HepG2 (cell line): ENCODE data around the gene PEX5L.

Source experiments
- EZH2 ChIP-seq: conservative IDR thresholded peaks from 2 replicates; pipeline ENCODE4 v1.6.1; 2012; ENCODE audit warnings: mild to moderate bottlenecking, low read depth, low read length, moderate library complexity
- ZNF704 ChIP-seq: sonication (generic); formaldehyde crosslinking; IDR thresholded peaks from 2 replicates; pipeline ENCODE4 v1.8.1; 2023; ENCODE audit warnings: mild to moderate bottlenecking, inconsistent platforms, moderate library complexity, missing genetic modification reagents, borderline replicate concordance
- ZSCAN9 ChIP-seq: IDR thresholded peaks from 2 replicates; pipeline ENCODE4 v1.6.1; 2016; ENCODE audit warnings: borderline replicate concordance
- TF ChIP-seq, protein P1 (sequence below): sonication (generic); formaldehyde crosslinking; IDR thresholded peaks from 2 replicates; pipeline ENCODE4 v1.5.0; 2020; ENCODE audit warnings: mild to moderate bottlenecking, missing genetic modification reagents, moderate library complexity

DNA sequence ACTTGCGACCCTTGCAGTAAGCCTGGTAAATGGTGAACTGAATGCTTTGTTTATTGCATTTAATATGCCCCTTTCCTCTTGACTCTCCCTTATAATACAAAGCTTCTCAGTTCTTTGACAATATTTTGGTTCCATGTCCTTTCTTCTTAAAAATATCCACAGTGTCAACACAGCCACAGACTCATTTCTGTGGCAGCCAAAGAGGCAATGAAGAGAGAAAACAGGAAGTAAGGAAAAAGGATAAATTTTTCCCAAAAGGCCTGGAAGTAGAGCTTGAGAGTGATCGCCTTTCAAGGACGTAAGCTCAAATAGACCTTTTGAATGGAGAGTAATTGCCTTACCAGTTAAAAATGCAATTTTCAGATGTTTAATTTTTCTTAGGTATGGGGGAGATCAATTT is 59.4 kb downstream of the PEX5L start:
- TF ChIP-seq ZNF704 (CRISPR knock-in tag) (no peak), ZSCAN9 (no peak), EZH2 (no peak)
- TF ChIP-seq, protein P1, sequence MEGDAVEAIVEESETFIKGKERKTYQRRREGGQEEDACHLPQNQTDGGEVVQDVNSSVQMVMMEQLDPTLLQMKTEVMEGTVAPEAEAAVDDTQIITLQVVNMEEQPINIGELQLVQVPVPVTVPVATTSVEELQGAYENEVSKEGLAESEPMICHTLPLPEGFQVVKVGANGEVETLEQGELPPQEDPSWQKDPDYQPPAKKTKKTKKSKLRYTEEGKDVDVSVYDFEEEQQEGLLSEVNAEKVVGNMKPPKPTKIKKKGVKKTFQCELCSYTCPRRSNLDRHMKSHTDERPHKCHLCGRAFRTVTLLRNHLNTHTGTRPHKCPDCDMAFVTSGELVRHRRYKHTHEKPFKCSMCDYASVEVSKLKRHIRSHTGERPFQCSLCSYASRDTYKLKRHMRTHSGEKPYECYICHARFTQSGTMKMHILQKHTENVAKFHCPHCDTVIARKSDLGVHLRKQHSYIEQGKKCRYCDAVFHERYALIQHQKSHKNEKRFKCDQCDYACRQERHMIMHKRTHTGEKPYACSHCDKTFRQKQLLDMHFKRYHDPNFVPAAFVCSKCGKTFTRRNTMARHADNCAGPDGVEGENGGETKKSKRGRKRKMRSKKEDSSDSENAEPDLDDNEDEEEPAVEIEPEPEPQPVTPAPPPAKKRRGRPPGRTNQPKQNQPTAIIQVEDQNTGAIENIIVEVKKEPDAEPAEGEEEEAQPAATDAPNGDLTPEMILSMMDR (CRISPR knock-in tag), result no peak
